ENCODE measurements around the gene LDLRAD4.

Gene LDLRAD4

GRCh38 chr18:13427354-13427753 is 208.8 kb downstream of the LDLRAD4 start:
- TF ChIP-seq, protein P1, sequence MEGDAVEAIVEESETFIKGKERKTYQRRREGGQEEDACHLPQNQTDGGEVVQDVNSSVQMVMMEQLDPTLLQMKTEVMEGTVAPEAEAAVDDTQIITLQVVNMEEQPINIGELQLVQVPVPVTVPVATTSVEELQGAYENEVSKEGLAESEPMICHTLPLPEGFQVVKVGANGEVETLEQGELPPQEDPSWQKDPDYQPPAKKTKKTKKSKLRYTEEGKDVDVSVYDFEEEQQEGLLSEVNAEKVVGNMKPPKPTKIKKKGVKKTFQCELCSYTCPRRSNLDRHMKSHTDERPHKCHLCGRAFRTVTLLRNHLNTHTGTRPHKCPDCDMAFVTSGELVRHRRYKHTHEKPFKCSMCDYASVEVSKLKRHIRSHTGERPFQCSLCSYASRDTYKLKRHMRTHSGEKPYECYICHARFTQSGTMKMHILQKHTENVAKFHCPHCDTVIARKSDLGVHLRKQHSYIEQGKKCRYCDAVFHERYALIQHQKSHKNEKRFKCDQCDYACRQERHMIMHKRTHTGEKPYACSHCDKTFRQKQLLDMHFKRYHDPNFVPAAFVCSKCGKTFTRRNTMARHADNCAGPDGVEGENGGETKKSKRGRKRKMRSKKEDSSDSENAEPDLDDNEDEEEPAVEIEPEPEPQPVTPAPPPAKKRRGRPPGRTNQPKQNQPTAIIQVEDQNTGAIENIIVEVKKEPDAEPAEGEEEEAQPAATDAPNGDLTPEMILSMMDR (IDR thresholded peaks at IDR 0.05; ENCODE audit: low read depth, low read length): no peak
- DNase-seq (ENCODE audit: extremely low read depth, low read depth): no peak

GRCh38 chr18:13428319-13428718 is 209.8 kb downstream of the LDLRAD4 start:
- TF ChIP-seq, protein P1 (IDR thresholded peaks at IDR 0.05; ENCODE audit: low read depth, low read length): no peak
- no peak for DNase-seq (ENCODE audit: extremely low read depth, low read depth)

- no peak for DNase-seq (ENCODE audit: extremely low read depth, low read depth)
- TF ChIP-seq, protein P1 (IDR thresholded peaks at IDR 0.05; ENCODE audit: low read depth, low read length): no peak
Observed at GRCh38 chr18:13429016-13429415, 210.5 kb downstream of the LDLRAD4 start.

GRCh38 chr18:13429884-13430510 is 211.4 kb downstream of the LDLRAD4 start:
- DNase-seq (ENCODE audit: extremely low read depth, low read depth): no peak
- TF ChIP-seq, protein P1 (IDR thresholded peaks at IDR 0.05; ENCODE audit: low read depth, low read length): no peak

GRCh38 chr18:13430663-13431062 is 212.1 kb downstream of the LDLRAD4 start:
- TF ChIP-seq, protein P1 (IDR thresholded peaks at IDR 0.05; ENCODE audit: low read depth, low read length): no peak
- DNase-seq (ENCODE audit: extremely low read depth, low read depth): no peak

DNA sequence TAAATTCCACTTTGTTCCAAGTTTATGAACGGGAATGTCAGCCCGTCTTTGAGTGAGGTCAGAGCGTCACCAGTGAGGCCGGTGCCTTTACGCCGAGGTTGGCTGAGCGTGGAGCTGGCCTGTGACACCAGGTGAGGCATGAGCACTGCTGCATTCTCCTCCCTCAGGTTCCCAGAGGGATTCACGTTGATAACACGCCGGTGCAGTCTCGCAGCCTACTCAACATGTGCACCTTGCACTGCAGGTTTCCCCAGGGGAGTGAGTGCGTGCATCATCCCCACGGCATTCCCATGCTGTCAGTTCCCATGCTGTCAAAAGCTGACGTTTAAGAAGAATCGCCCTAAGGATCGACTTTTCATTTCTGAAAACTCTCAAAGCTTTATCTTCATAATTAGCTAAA is 213.3 kb downstream of the LDLRAD4 start:
- DNase-seq (ENCODE audit: extremely low read depth, low read depth): no peak
- TF ChIP-seq, protein P1 (IDR thresholded peaks at IDR 0.05; ENCODE audit: low read depth, low read length): no peak

- TF ChIP-seq, protein P1 (IDR thresholded peaks at IDR 0.05; ENCODE audit: low read depth, low read length): no peak
- DNase-seq (ENCODE audit: extremely low read depth, low read depth): no peak
Observed at GRCh38 chr18:13433125-13433524, 214.6 kb downstream of the LDLRAD4 start.
